Nucleus accumbens (tissue), 56 donors: ENCODE measurements around the gene SRP14.
"Not testable (repeated sequence)": the region's sequence is repeated elsewhere in the genome, so short reads cannot be mapped to it uniquely, and the experiment has no call there.

Experiments
- DNase-seq, 56 donors: peaks; one replicate each; lab custom pipeline; 2025; lab: John Stamatoyannopoulos, UW

Gene SRP14

DNA sequence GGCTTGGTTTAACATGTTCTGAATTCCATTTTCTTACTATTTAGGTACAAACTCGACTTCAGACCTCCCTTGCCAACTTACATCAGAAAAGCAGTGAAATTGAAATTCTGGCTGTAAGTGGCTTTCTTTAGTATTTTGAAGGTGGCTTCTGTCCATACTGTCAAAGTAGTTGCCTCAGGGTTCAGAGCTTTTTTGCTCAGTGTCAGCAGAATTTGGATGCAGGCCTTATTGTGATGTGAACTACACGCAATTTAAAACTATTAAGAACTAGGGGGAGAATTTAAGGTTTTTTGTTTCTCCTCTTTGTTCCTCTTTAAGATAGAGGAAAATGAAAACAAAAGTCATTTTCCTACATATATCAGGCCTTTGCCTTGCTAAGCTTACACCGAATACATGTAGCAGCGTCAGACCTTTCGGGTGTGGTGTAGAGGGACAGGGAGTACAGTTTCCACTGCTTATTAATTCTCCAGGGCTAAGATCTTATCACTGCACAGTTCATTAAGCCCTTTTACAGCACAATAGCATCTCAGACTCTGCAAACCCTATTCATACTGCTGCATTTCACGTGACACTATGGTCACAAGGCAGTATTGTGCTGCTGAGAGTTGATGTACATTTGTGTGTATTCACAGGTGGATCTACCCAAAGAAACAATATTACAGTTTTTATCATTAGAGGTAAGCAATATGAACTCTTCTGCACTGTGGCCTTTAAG, 6.7 kb downstream of the SRP14 start:
- peak in 17 of 56 donors; percentile 7 to 45 (median 19) for DNase-seq

DNA sequence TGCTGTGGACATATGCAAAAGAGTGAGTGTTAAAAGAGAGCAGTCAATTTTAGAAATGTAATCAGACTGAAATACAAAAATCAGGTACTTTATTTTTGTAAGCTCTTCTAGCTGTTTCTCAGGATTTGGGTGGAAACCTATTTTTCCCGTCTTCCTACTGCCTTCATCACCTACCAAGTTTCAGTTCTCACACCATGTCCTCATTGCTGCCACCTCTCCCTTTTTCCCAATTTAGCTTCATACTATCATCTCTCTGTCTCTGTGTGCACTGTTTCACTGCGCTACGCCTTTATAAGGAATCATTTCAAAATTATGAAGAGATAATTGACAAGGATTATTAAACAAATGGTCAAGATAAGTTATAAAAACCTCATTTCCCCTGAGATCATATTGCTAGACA, 7.7 kb downstream of the SRP14 start:
- DNase-seq, result peak in 2 of 56 donors; percentile 26 to 37

DNA sequence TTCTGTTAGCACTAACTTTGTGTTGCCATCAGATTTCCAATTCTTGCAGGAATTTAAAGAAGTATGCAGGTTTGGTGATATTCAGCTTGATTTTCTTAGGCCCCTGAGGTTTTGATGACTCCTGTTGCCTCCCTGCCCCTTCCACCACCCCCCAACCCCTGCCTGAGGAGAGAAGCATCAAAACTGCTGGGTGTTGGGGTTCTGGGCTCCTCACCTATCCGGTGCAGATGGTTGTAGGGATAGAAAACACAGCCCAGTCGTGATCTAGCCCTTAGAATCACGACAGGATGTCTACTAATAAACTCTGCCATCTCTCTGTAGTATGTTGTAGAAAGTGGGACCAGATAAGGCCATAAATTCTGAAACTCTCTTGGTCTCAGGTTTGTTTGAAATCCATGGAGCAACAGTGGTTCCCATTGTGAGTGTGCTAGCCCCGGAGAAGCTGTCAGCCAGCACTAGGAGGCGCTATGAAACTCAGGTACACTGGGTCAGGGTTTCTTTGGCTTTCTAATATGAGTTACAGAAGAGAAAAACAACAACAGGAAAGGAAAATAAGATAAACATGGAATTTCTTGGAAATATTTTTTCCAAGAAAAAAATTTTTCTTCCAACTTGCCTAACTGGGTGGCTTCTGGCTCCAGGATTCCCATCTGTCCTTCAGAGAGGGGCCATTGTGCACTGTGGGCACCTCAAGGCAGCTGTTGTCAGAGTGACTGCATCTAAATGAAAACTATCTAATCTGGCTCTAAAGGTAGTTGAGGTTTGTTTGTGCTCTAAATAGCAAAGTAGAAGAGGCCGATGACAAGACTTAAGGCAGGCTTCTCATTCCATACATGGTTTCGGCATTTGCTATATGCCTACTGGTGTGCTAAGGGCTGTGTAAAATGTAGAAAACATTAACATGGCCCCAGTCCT, 8.7 kb downstream of the SRP14 start:
- peak in 1 of 56 donors; percentile 6 for DNase-seq

DNA sequence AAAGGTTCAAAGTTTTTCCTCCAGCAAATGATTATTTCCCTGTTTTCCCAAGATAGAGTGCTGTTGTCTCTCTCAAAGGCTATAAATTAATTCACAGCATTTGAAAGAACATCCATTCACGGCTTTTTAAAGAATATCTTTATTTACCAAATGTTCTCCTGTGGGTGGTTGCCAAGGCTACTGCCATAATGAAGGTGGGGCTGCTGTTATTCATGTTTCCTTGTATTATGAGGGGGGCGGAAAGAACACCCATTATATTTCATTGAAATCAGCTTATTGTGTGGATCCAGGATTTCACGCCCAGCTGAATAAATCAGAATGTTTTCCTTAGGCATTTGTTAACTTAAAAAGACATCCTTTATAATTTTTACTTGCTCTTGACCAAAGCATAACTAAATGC, 10.1 kb downstream of the SRP14 start:
- DNase-seq, result peak in 6 of 56 donors; percentile 4 to 32 (median 21)

DNA sequence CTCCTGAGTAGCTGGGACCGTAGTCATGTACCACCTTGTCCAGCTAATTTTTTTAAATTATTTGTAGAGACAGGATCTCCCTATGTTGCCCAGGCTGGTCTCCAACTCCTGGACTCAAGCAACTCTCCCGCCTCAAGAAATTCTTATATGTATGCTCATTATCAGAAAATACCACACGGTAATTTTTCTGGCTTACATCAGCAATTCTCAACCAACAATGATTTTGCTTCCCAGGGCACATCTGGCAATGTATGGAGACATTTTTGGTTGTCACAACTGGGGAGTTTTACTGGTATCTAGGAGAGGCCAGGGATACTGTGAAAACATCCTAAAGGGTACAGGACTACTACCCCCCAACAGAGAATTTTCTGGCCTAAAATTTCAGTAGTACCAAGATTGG, 10.8 kb downstream of the SRP14 start:
- no peak for DNase-seq

DNA sequence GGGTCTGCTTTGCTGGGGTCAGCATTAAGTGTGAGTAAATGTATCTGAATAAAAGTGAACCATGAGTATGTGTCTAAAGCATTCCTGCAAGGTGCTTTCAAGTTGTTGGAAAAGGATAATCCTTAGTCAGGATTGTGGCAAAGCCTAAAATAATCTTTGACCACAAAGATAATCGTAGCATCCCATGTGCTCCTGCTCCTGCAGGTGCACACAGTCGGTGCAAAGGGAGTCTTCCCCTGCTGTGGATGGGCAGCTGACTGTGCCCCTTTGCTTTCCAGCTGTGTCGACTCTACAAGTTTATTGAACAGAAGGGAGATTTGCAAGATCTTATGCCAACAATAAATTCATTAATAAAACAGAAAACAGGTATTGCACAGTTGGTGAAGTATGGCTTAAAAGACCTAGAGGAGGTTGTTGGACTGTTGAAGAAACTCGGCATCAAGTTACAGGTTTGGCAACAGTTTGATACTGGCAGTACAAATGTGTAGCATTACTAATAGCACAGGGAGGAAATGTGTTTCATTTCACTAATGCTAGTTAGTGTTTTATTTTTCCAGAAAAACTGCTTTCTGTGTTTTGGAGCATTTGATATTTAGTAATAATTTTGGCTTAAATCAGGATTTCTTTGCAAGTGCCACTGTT, 22.6 kb downstream of the SRP14 start:
- no peak for DNase-seq

DNA sequence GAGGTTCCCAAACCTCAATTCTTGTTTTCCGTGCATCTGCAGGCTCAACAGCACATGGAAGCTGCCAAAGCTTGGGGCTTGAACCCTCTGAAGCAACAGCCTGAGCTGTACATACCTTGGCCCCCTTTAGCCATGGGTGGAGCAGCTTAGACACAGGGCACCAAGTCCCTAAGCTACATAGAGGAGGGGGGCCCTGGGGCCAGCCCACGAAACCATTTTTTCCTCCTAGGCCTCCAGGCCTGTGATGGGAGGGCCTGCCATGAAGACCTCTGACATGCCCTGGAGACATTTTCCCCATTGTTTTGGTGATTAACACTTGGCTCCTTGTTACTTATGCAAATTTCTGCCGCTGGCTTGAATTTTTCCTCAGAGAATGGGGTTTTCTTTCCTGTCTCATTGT, 24.6 kb downstream of the SRP14 start:
- DNase-seq, result no peak

DNA sequence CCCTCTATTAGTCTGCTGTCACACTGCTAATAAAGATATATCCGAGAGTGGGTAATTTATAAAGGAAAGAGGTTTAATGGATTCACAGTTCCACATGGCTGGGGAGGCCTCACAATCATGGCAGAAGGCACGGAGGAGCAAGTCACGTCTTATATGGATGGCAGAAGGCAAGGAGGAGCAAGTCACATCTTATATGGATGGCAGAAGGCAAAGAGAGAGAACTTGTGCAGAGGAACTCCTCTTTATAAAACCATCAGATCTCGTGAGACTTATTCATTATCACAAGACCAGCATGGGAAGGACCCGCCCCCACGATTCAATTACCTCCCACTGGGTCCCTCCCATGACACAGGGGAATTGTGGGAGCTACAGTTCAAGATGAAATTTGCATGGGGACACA, 25.6 kb downstream of the SRP14 start:
- not testable (repeated sequence) for DNase-seq

DNA sequence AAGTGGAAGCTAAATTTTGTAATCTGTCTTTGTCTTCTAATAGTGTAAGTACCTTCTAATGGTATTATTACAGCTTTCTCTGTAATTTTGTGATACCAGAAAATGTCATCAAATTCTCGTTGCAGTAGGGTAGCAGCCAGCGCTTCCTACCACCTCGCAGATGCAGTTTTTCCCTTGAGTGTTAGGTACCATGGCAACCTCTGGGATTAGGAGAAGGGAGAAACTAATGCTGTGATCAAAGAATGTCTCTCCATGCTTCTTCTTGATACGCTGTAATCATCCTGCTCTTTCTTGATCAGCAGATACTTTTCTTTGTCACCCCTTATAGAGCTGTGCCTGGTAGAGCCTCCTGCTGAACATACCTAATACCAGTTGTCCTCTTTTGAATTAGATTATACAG, 27.7 kb downstream of the SRP14 start:
- peak in 9 of 56 donors; percentile 15 to 49 (median 25) for DNase-seq

DNA sequence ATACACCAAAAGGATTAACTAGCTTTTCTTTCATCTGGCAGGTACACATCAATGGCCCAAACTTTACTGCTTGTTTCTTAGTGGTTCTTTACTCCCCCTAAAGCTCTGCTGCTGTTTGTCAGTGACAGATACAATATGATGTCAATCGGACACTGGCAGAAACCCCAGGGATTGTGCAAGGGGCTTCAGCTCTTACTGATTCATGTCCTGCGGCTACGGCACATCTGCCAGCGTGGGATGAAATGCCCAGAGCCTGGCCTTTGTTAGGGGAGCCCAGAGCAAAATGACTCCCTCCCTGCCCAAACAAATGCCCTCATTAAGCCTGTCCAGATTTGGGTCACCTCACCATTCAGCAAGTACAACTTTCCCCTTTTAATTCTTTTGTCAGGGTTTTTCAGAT, 28.3 kb downstream of the SRP14 start:
- peak in 32 of 56 donors; percentile 4 to 68 (median 22) for DNase-seq

DNA sequence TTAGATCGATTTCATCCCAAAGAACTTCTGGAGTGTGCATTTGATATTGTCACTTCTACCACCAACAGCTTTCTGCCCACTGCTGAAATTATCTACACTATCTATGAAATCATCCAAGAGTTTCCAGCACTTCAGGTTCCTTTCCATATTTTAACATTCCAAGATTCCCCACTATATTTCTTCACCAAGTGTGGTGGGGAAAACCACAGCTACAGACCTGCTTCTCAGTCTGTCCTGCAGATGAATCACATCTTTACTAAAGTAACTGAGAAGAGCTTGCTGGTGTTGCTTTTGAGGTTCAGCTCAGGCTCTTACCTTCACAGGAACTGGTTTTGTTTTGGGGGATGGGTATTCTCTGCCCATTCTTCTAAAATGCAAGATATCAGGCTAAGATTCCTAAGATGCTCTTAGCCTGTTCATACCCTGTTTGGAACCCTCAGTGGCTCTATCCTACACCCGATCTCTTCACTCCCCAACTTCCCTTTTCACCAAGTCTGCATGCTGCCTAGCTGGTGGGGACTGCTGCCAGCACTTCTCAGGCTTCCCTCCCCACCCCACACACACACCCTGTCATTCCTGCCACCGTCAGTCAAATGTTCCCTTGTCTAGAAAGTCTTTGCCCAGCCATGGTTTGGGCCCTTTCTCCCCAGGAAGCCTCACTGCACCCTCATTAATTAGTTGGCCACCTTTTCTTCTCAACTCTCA, 30.8 kb downstream of the SRP14 start:
- no peak for DNase-seq

DNA sequence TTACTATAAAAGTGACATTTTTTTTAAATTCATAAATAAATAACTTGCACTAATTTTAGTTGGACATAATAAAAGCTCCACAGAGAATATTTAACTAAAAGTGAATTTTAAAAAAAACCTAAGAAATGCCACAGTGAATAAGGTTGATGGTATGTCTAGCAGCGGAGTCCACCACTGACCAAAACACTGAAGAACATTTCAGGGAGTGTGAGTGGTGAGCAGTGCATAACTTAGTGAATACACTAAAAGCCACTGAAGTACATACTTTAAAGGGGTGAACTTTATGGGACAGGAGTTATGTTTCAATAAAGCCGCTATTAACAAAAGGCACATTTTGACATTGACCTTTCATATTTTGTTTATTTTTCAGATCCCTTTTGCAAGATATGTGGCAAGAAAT, 32.3 kb downstream of the SRP14 start:
- DNase-seq, result no peak

DNA sequence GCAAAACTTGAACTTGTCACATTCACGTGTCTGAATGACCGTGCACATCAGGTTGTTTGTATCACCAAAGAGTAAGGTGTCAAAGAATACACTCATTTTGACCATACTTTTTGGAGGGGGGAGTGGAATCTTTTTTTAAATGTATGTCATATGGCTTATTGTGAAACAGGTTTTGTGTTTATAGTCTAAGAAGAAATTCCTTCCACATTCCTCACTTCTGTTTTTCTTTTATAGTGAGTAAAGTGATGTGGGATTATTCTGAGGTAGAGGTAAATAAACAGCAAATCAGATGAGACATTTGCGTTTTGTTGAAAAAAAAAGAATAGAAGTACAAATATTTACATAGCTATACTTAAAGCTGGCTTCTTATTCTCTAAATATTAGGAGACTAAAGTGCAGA, 33.0 kb downstream of the SRP14 start:
- no peak for DNase-seq

DNA sequence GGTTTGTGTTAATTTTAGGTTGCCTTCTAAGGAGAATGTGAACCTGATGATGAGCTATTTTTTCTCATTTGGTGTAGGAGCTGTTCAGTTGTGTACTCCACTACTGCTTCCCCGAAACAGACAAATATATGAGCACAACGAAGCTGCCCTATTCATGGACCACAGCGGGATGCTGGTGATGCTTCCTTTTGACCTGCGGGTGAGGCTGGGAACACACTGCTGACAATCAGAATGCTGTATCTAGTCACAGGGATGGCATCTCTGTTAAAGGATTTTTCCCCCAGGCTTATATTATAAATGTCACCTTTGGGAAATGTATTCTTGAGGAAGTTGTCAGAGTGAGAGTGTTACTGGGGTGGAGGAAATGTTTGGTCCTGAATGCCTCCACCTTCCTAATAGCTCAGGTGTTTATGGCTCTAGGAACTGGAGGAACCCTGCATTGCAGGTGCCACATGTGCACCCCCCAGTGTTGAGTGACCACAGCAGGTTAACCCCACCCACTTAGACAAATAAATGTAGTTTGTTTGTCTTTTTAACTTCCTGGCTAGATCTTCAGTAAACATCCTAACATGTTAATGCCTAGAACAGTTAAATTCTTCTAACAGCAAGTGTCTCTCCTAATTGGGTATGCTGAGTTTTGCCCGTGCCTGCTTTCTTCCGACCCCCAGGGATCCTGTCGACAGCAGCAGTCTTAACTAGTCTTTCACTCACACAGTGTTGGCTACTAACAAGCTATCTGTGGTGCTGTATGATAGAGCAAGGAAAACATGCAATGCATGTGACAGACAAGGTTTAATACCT, 35.7 kb downstream of the SRP14 start:
- peak in 1 of 56 donors; percentile 2 for DNase-seq

DNA sequence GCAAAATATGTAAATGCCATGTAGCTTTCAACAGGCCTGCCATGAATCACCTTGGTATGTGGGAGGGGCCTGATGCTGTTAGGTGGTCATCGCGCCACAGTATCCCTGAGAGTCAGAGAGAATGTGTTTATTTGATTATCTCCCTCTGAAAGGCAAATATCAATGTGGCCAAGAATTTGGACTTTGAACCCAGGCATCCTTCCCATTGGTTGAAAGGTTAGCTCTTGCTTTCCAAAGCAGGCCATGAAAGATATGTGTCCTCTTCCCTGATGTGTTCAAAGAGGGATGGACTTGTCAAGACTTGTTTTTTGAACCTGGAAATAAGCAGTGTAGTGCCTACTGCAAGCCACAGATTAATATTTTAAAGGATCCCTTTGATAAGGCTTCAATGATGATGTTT, 36.7 kb downstream of the SRP14 start:
- DNase-seq, result no peak

DNA sequence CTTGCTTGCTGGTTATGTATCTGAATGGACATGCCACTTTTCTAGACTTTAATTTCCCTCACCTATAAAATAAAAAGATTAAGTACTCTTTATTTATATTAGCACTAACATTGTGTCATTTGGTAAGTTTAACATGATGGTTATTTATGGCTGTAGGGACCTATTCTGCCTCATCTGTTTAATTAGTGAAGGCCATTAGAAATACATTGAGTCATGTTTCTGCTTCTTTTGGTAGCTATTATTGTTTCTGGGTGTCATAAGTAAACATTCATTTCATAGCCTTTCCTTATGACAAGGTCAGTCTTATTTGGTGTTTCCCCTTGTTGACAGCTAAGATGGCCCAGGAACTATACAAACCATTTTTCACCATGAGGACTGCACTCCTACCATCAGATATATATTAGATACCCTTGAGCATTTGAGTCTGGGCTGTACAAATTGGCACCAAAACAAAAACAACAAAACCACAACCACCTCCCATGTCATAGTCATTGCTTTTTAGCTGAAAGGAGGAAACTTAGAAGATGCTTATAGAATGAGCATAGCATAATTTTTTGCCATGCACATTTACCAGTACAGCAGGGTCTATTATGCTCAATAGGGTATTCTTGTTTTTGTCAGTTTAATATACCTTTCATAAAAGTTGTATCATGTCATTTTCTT, 39.3 kb downstream of the SRP14 start:
- no peak for DNase-seq

DNA sequence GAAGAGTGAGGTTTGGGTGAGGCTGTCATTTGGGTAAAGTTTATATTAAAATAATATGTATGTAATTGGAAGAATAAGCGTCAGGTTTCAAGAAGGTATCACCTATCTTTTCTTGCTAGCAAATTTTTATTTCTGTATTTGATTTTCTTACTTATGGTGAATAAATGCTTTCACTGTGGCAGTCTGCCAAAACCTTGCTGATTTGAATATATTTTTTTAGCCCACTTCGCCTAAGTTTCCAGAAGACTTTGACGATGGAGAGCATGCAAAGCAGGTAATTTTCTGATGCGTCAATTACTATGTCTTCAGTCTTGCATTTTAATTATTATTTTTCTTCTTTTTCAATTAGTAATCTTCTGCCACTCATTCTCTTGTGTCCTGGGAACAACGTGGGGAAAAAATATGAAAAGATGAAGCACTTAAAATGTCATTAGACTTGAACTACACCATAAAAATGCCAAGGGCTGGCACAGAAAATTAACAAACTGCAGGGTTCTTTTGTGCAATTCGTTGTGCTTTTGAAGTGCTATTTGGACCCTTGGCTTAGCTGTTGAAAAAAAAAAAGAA, 40.4 kb downstream of the SRP14 start:
- peak in 9 of 56 donors; percentile 2 to 56 (median 9) for DNase-seq

DNA sequence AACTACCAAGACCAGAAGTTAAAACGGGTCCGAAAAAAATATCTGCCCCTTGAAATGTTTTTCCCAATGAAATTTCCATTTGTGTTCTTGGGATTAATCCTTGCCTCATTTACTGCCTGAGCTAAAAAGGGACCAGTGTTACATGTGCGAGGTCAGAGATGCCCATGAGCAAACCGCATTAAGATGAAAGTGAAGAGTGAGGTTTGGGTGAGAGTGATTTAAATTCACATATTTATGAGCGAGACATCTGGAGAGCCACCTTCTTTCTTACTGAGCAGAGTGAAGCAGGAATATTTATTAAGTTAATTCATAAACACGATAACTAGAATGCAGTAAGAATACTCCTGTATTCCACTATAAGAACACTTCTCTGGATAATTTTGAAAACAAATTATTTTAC, 41.3 kb downstream of the SRP14 start:
- no peak for DNase-seq

DNA sequence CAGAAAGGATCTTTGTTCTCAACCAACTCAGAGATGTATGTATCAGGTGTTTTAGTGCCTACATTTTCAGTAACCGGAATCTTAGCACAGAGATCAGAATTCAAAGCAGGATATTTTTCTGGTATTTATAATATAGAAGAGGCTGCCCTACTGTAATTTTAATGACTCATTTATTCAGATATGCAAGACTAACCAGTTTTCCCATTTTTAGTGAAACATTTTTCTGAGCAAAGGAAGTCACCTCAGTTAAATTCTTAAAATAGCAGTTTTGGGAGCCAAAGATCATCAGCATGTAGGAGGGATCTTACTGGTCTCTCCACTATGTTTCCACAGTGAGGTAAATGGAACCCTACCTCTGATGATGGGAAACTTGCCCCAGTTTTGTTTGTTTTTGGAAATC, 42.0 kb downstream of the SRP14 start:
- DNase-seq, result no peak
